Hepatocyte (in vitro differentiated cells): Measurements from ENCODE around the gene NUDT12.

Experiments used
- CTCF ChIP-seq: fragments of 200-600 bp; sonication (generic); IDR thresholded peaks from 2 replicates; pipeline ENCODE4 v1.5.1; 2016; ENCODE audit warnings: antibody characterized with exemption, mild to moderate bottlenecking; ENCODE audit not compliant: poor library complexity
- EZH2 ChIP-seq: fragments of 200-600 bp; sonication (generic); IDR thresholded peaks from 2 replicates; pipeline ENCODE4 v1.6.1; 2016; ENCODE audit warnings: antibody characterized with exemption, mild to moderate bottlenecking, borderline replicate concordance
- EZH2phosphoT487 ChIP-seq: fragments of 200-600 bp; sonication (generic); IDR thresholded peaks from one replicate; pipeline ENCODE4 v1.6.1; 2018; ENCODE audit warnings: antibody characterized with exemption, mild to moderate bottlenecking, low read depth, moderate library complexity; ENCODE audit not compliant: unreplicated experiment, severe bottlenecking

DNA sequence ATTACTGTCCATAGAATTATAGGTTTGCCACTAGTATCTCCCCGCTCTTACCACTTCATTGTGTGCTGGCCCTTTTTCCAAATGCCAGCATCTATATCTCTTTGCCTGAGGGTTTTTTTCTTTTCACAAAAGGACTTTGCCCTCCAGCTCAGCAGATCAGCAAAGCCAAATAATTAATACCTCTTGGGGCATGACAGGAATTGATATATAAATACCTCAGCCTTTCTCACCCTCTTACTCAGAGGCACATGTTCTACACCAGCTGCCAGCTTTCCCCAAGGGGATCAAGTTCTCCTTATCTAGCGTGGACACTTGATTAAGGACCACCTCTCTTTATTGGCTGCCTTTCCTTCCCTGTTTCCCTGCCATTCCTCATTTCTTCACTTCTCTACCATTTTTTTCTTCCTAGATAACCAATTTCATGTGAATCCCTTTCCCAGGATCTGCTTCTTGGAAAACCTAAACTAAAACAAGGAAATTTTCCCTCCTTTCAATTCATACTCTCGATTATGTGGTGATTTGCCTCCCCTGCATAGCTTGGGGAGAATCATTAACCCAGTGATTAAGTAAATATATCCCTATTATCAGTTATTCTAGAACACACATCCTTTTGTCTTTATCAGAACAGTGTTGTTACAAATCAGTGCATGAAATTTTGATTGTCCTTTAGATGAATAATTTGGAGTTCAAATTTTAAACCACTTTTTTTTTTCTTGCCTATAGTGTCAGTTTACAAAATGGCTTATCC lies 6.9 kb upstream of the NUDT12 start:
- TF ChIP-seq CTCF = no peak
- TF ChIP-seq EZH2 = no peak
- no peak for TF ChIP-seq EZH2phosphoT487
